Memory B cell (primary cell): ENCODE measurements around the gene A2M.
"Not testable (repeated sequence)": the region's sequence is repeated elsewhere in the genome, so short reads cannot be mapped to it uniquely, and the experiment has no call there.

Experiments
- ATAC-seq: fragments of 150-1000 bp; cut with Tn5 transposase; 2 replicates; pipeline ENCODE4 v1.10.0; 2021; ENCODE audit warnings: low read depth, mild to moderate bottlenecking, moderate library complexity
- DNase-seq, 2 donors: peaks; one replicate each; pipeline ENCODE4 v3.0.0; 2022; ENCODE audit warnings: low spot score in 2 of 2
- H3K27ac Mint-ChIP-seq: one replicate; pipeline ENCODE4 v1.8.0; 2022; ENCODE audit warnings: mild to moderate bottlenecking, moderate library complexity, mixed read lengths
- H3K27me3 Mint-ChIP-seq: one replicate; pipeline ENCODE4 v1.8.0; 2022; ENCODE audit warnings: mixed read lengths
- H3K36me3 Mint-ChIP-seq: one replicate; pipeline ENCODE4 v1.8.0; 2022; ENCODE audit warnings: mild to moderate bottlenecking, mixed read lengths
- H3K4me1 Mint-ChIP-seq: one replicate; pipeline ENCODE4 v1.8.0; 2022; ENCODE audit warnings: mixed read lengths
- H3K4me3 Mint-ChIP-seq: one replicate; pipeline ENCODE4 v1.8.0; 2022; ENCODE audit warnings: mild to moderate bottlenecking, moderate library complexity, mixed read lengths
- H3K9me3 Mint-ChIP-seq: one replicate; pipeline ENCODE4 v1.8.0; 2022; ENCODE audit warnings: mixed read lengths

A2M gene

GRCh38 chr12:9115731-9116559 is at the start of gene A2M:
TSS of gene A2M (minus strand) at chr12:9115919. CDS start at chr12:9115849, 70 bp downstream.
- Mint-ChIP-seq H3K4me3 (no peak within 1 kb of the TSS), H3K27ac (no peak within 1 kb of the TSS), H3K36me3 (no peaks in the 10 kb centered on the region), H3K9me3 (no peaks in the 10 kb centered on the region), H3K4me1 (peaks cover 11% of the 10 kb centered on the region), H3K27me3 (peaks cover 10% of the 10 kb centered on the region)
- ATAC-seq (no peak), DNase-seq (no peak)

- Mint-ChIP-seq H3K27ac (no peak overlapping the region), H3K27me3 (peaks cover 8% of the 10 kb centered on the region), H3K36me3 (no peaks in the 10 kb centered on the region), H3K9me3 (no peaks in the 10 kb centered on the region), H3K4me3 (no peak overlapping the region), H3K4me1 (no peaks in the 10 kb centered on the region)
- DNase-seq (no peak), ATAC-seq (no peak)
Measured at GRCh38 chr12:9163392-9163791, 47.7 kb upstream of the A2M start.

- Mint-ChIP-seq H3K9me3 (no peaks in the 10 kb centered on the region), H3K4me1 (no peaks in the 10 kb centered on the region), H3K27me3 (peaks cover 11% of the 10 kb centered on the region), H3K27ac (no peak overlapping the region), H3K4me3 (no peak overlapping the region), H3K36me3 (no peaks in the 10 kb centered on the region)
- ATAC-seq (no peak), DNase-seq (no peak)
Measured at GRCh38 chr12:9156119-9156518, 40.4 kb upstream of the A2M start.

- H3K27me3 Mint-ChIP-seq = peaks cover 13% of the 10 kb centered on the region
- no peak overlapping the region for H3K4me3 Mint-ChIP-seq
- H3K4me1 Mint-ChIP-seq = no peaks in the 10 kb centered on the region
- H3K36me3 Mint-ChIP-seq = peaks cover 3% of the 10 kb centered on the region
- ATAC-seq (no peak), DNase-seq (no peak)
- H3K27ac Mint-ChIP-seq = no peak overlapping the region
- peaks cover 6% of the 10 kb centered on the region for H3K9me3 Mint-ChIP-seq
Measured at GRCh38 chr12:9149372-9149771, 33.7 kb upstream of the A2M start.

GRCh38 chr12:9148926-9149325 is 33.2 kb upstream of the A2M start:
- ATAC-seq (no peak), DNase-seq (no peak)
- no peaks in the 10 kb centered on the region for H3K4me1 Mint-ChIP-seq
- H3K36me3 Mint-ChIP-seq = peaks cover 4% of the 10 kb centered on the region
- peaks cover 15% of the 10 kb centered on the region for H3K27me3 Mint-ChIP-seq
- H3K27ac Mint-ChIP-seq = no peak overlapping the region
- peaks cover 7% of the 10 kb centered on the region for H3K9me3 Mint-ChIP-seq
- H3K4me3 Mint-ChIP-seq = no peak overlapping the region

- DNase-seq (no peak), ATAC-seq (no peak)
- Mint-ChIP-seq H3K9me3 (peaks cover 11% of the 10 kb centered on the region), H3K36me3 (peaks cover 7% of the 10 kb centered on the region), H3K27me3 (peaks cover 18% of the 10 kb centered on the region), H3K27ac (no peak overlapping the region), H3K4me1 (no peaks in the 10 kb centered on the region), H3K4me3 (no peak overlapping the region)
Measured at GRCh38 chr12:9147461-9147860, 31.7 kb upstream of the A2M start.

GRCh38 chr12:9144730-9145106 is 29.0 kb upstream of the A2M start:
- no peak for ATAC-seq
- Mint-ChIP-seq H3K36me3 (peaks cover 7% of the 10 kb centered on the region), H3K4me1 (no peaks in the 10 kb centered on the region), H3K27me3 (peaks cover 17% of the 10 kb centered on the region), H3K4me3 (no peak overlapping the region), H3K9me3 (peaks cover 11% of the 10 kb centered on the region), H3K27ac (no peak overlapping the region)
- no peak for DNase-seq

GRCh38 chr12:9143929-9144729 is 28.4 kb upstream of the A2M start:
- ATAC-seq (no peak), DNase-seq (no peak)
- H3K9me3 Mint-ChIP-seq = peaks cover 11% of the 10 kb centered on the region
- H3K4me1 Mint-ChIP-seq = no peaks in the 10 kb centered on the region
- peaks cover 7% of the 10 kb centered on the region for H3K36me3 Mint-ChIP-seq
- no peak overlapping the region for H3K27ac Mint-ChIP-seq
- no peak overlapping the region for H3K4me3 Mint-ChIP-seq
- peaks cover 15% of the 10 kb centered on the region for H3K27me3 Mint-ChIP-seq

- Mint-ChIP-seq H3K27me3 (peaks cover 13% of the 10 kb centered on the region), H3K4me3 (no peak overlapping the region), H3K36me3 (peaks cover 7% of the 10 kb centered on the region), H3K4me1 (no peaks in the 10 kb centered on the region), H3K9me3 (peaks cover 11% of the 10 kb centered on the region), H3K27ac (no peak overlapping the region)
- ATAC-seq = no peak
- DNase-seq = no peak
Measured at GRCh38 chr12:9143137-9143536, 27.4 kb upstream of the A2M start.

GRCh38 chr12:9139588-9140290 is 24.0 kb upstream of the A2M start:
- ATAC-seq, H3K27ac Mint-ChIP-seq, H3K4me1 Mint-ChIP-seq: not testable (repeated sequence)

GRCh38 chr12:9135903-9136310 is 20.2 kb upstream of the A2M start:
- H3K4me3 Mint-ChIP-seq = no peak overlapping the region
- ATAC-seq (no peak), DNase-seq (no peak)
- H3K27ac Mint-ChIP-seq = no peak overlapping the region
- peaks cover 6% of the 10 kb centered on the region for H3K27me3 Mint-ChIP-seq
- H3K36me3 Mint-ChIP-seq = no peaks in the 10 kb centered on the region
- H3K4me1 Mint-ChIP-seq = no peaks in the 10 kb centered on the region
- H3K9me3 Mint-ChIP-seq = no peaks in the 10 kb centered on the region

More at GRCh38 chr12:9139588-9140290, 24.0 kb upstream of the A2M start:
- not testable (repeated sequence) for H3K27me3 Mint-ChIP-seq, H3K36me3 Mint-ChIP-seq, H3K9me3 Mint-ChIP-seq, H3K4me3 Mint-ChIP-seq, DNase-seq

GRCh38 chr12:9134981-9135628 is 19.4 kb upstream of the A2M start:
- H3K4me3 Mint-ChIP-seq = no peak overlapping the region
- no peak for DNase-seq
- H3K27me3 Mint-ChIP-seq = peaks cover 8% of the 10 kb centered on the region
- peaks cover 2% of the 10 kb centered on the region for H3K36me3 Mint-ChIP-seq
- no peaks in the 10 kb centered on the region for H3K4me1 Mint-ChIP-seq
- H3K9me3 Mint-ChIP-seq = peaks cover 2% of the 10 kb centered on the region
- no peak overlapping the region for H3K27ac Mint-ChIP-seq
- no peak for ATAC-seq

- no peaks in the 10 kb centered on the region for H3K4me1 Mint-ChIP-seq
- H3K36me3 Mint-ChIP-seq = peaks cover 2% of the 10 kb centered on the region
- DNase-seq = no peak
- H3K9me3 Mint-ChIP-seq = peaks cover 3% of the 10 kb centered on the region
- no peak for ATAC-seq
- peaks cover 5% of the 10 kb centered on the region for H3K27me3 Mint-ChIP-seq
- H3K4me3 Mint-ChIP-seq = no peak overlapping the region
- H3K27ac Mint-ChIP-seq = no peak overlapping the region
Measured at GRCh38 chr12:9133216-9133916, 17.6 kb upstream of the A2M start.
